OCI-M2 (cell line): ENCODE measurements around the gene TAT.
A peak's percentile ranks its signal among the peaks of the same experiment; 100 is the strongest.
"Not testable (repeated sequence)": the region's sequence is repeated elsewhere in the genome, so short reads cannot be mapped to it uniquely, and the experiment has no call there.

Experiments used
- DNase-seq: peaks from one replicate; lab custom pipeline; 2025; ENCODE audit not compliant: unreplicated experiment; lab: John Stamatoyannopoulos, UW

The TAT gene

GRCh38 chr16:71576971-71577370 lies at the start of gene TAT:
TAT (minus strand) TSS chr16:71577092; CDS start chr16:71576415, 677 bp downstream.
- DNase-seq, result no peak

- DNase-seq, result no peak
Observed at GRCh38 chr16:71626018-71626857, 49.3 kb upstream of the TAT start, which contains the start of gene MARVELD3. MARVELD3 (plus strand) TSS chr16:71626184; CDS start chr16:71626230, 46 bp downstream.

- no peak for DNase-seq
Observed at GRCh38 chr16:71625113-71625850, 48.4 kb upstream of the TAT start.

- no peak for DNase-seq
Observed at GRCh38 chr16:71623597-71623996, 46.7 kb upstream of the TAT start.

GRCh38 chr16:71622088-71622487 lies 45.2 kb upstream of the TAT start:
- no peak for DNase-seq

- no peak for DNase-seq
Observed at GRCh38 chr16:71618429-71618828, 41.5 kb upstream of the TAT start.

- DNase-seq, result not testable (repeated sequence)
Observed at GRCh38 chr16:71614956-71615355, 38.1 kb upstream of the TAT start.

GRCh38 chr16:71610936-71611871 lies 34.3 kb upstream of the TAT start:
- DNase-seq, result peak; percentile 30

GRCh38 chr16:71610447-71610846 lies 33.6 kb upstream of the TAT start:
- no peak for DNase-seq

GRCh38 chr16:71609066-71609465 lies 32.2 kb upstream of the TAT start:
- DNase-seq, result no peak

GRCh38 chr16:71600822-71601221 lies 23.9 kb upstream of the TAT start:
- DNase-seq, result no peak

- not testable (repeated sequence) for DNase-seq
Observed at GRCh38 chr16:71598426-71598825, 21.5 kb upstream of the TAT start.

GRCh38 chr16:71595340-71595826 lies 18.5 kb upstream of the TAT start:
- not testable (repeated sequence) for DNase-seq

GRCh38 chr16:71594000-71594646 lies 17.2 kb upstream of the TAT start:
- DNase-seq, result no peak

- no peak for DNase-seq
Observed at GRCh38 chr16:71593048-71593999, 16.4 kb upstream of the TAT start.

- DNase-seq, result no peak
Observed at GRCh38 chr16:71591917-71592316, 15.0 kb upstream of the TAT start.

- DNase-seq, result no peak
Observed at GRCh38 chr16:71590584-71590983, 13.7 kb upstream of the TAT start.

GRCh38 chr16:71590071-71590470 lies 13.2 kb upstream of the TAT start:
- not testable (repeated sequence) for DNase-seq

- not testable (repeated sequence) for DNase-seq
Observed at GRCh38 chr16:71589334-71589733, 12.4 kb upstream of the TAT start.
